ENCODE data around the gene SLC9A9.

The SLC9A9 gene

GRCh38 chr3:143437405-143437804 is 410.9 kb downstream of the SLC9A9 start:
- DNase-seq, result no peak

DNA sequence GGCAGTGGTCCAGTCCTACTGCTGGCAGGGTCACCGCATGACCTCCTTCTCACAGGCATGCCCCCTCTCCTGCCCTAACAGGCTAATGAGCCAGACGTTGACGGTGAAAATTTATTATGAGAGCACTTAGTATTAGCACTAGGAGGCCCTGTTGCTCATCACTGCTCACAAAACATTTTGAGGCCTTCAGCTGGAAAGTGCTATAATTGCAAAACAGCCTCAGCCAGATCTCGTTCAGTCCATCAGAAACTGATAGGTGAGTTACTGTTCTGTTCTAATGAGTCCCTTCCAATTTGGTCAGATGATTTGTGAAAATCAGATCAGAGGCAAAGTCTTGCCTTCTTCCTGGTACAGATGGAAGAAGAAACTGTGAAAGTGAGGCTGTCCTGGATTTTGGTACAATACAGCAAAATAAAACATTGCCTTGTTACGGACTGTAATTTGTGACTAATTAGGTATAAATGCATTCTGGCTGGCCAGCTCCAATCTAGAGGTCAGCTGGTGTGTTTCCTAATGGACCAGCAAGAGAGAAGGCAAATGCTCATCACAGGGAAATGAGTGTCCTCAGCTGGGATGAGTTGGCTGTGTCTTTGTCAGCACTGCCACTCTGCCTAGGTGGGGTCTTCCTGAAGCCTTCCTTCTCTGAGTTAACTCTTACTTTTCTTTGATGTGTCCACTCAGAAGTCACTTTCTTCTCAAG is 411.9 kb downstream of the SLC9A9 start:
- DNase-seq, result no peak

GRCh38 chr3:143433787-143434378 is 414.4 kb downstream of the SLC9A9 start:
- DNase-seq, result no peak

DNA sequence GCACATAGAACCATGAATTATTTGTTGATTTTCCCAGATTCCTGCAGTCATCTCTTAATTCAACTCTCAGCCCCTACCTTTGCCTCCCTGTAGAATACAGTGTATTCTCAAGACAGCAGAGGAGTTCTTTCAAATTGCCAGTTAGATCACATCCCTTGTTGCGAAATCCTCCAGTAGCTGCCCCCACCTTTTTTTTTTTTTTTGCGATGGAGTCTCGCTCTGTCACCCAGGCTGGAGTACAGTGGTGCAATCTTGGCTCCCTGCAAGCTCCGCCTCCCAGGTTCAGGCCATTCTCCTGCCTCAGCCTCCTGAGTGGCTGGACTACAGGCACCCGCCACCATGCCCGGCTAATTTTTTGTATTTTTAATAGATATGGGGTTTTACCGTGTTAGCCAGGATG is 417.0 kb downstream of the SLC9A9 start:
- peak; percentile 79 for DNase-seq

- no peak for DNase-seq
Observed at GRCh38 chr3:143430568-143430967, 417.7 kb downstream of the SLC9A9 start.

DNA sequence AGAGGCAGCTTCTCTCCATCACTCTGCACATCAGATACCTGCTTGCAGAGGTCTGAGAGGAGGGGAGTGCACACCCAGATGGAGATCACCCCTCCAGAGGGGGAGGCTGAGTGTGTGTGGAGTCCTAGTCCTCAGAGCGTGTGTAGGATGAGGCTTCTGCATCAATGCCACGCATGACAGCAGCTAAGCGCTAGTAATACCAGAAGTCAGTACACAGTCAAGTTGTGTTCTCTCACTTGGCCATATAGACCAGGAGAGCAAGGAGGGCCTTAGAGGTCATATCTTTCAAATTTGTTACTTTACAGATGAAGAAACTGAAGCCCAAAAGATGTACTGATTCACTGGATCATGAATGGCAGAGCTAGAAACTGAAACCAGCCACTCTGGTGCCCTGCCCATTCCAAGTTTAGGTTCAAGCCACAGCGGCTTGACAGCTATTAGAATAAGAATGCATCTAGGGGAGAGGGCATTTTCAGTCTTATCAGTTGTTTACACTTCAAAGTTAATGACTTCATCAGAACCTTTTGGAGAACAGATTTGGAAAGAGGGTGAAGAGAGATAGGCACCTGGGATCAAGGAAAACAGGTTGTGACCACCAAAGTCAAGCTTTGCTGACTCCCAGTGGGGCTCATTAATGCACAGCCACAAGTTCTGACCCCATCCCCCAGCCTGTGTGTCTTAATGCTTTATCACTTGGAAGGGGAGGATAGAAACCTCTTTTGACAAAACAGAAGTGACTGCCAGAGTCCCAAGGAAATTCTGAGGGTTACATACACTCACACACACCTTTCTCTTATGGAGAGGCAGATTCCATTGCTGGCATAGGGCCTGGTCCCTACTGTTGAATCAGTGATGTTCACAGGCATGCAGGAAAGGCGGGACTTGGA is 418.4 kb downstream of the SLC9A9 start:
- no peak for DNase-seq

- DNase-seq, result no peak
Observed at GRCh38 chr3:143428294-143428693, 420.0 kb downstream of the SLC9A9 start.

- DNase-seq, result no peak
Observed at GRCh38 chr3:143427631-143428030, 420.6 kb downstream of the SLC9A9 start.

- DNase-seq, result no peak
Observed at GRCh38 chr3:143424874-143425273, 423.4 kb downstream of the SLC9A9 start.

DNA sequence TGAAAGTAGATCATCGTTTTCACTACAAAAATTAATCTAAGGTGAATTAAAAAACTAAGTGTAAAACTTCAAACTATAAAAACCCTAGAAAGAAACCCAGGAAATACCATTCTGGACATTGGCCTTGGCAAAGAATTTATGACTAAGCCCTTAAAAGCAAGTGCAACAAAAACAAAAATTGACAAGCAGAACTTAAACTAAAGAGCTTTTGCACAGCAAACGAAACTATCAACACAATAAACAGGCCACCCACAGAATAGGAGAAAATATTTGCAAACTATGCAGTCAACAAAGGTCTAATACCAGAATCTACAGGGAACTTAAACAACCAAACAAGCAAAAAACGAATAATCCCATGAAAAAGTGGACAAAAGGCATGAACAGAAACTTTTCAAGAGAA is 426.7 kb downstream of the SLC9A9 start:
- no peak for DNase-seq

DNA sequence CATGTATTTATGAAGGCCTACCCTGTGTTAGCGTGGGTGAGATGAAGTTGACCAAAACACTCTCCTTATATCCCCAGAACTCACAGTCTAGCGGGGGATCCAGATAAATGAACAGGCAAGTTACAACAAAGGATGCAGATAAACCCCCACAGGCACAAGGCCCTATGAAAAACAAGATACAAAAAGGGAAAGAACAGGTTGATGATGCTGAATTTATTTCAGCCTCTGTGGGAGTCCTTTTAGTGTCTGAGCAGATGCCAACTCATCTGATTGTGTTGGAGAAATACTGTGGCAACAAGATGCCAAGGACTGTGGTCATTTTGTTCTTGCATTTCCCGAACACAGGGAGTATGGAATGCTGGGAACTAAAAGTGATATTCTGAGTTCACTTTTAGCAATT is 428.7 kb downstream of the SLC9A9 start:
- no peak for DNase-seq

DNA sequence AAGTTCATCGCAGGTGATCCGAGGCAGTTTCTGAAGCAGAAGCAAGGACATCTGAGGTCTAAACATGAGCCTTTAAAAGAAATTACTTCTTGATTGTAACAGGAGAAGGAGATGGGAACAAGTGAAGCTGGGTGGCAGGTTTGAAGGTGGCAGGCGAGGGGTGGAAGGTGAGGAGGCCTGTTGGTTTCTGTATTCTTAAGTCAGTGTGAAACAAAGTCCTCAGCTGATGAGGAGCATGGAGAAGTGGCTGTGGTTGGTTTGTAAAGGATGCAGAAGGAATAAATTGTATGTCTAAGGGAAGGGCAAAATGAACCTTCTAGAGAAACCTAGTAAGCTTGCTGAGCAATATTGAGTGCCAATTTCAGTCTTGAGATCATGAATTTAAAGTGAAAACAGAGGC is 429.9 kb downstream of the SLC9A9 start:
- DNase-seq, result no peak

DNA sequence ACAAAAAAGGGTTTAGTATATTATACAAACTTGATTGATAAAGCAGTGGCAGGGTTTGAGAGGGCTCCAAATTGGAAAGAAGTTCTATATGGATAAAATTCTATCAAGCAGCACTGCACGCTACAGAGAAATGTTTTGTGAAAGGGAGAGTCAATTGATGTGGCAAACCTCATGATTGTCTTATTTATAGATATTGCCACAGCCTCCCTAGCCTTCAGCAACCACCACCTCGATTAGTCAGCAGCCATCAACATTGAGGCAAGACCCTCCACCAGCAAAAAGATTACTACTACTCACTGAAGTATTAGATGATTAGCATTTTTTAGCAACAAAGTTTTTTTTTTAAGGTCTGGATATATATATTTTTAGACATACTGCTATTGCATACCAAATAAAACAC is 432.0 kb downstream of the SLC9A9 start:
- no peak for DNase-seq

DNA sequence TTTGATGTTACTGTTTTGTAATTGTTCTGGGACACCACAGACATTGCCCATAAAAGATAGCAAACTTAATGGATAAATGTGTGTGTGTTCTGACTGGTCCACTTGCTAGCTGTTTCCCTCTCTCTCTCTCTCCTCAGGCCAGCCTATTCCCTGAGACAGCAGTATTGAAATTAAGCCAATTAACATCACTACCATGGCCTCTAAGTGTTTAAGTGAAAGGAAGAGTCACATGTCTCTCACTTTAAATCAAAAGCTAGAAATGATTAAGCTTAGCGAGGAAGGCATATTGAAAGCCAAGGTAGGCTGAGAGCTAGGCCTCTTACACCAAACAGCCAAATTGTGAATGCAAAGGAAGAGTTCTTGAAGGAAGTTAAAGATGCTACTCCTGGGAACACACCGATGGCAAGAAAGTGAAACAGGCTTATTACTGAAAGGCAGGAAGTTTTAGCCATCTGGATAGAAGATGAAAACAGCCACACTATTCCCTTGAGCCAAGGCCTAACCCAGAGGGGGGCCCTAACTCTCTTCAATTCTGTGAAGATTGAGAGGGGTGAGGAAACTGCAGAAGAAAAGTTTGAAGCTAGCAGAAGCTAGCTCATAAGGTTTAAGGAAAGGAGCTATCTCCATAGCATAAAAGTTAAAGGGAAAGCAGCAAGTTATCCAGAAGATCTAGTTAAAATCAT is 433.6 kb downstream of the SLC9A9 start:
- DNase-seq, result no peak

DNA sequence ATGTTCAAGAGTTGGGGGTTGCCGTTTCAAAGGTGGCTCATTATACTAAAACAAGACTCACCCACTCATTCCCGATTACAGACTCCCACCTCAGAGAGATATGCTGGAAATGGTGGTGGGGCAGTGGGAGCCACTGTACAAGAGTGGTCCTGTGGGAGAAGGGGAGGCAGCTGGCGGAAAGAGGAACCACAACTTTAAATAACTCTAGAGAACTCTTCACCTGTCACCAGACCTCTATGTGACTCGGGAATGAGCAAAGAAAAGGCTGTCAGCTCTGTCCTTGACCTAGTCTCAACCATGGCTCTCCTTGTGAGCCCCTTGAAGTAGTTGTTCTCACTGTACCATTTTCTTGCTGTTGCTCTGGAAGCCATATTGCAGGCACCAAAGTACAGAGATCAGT is 434.9 kb downstream of the SLC9A9 start:
- DNase-seq, result no peak

- DNase-seq, result no peak
Observed at GRCh38 chr3:143412084-143412483, 436.2 kb downstream of the SLC9A9 start.

- no peak for DNase-seq
Observed at GRCh38 chr3:143410259-143410658, 438.0 kb downstream of the SLC9A9 start.

GRCh38 chr3:143408771-143409170 is 439.5 kb downstream of the SLC9A9 start:
- DNase-seq, result no peak

DNA sequence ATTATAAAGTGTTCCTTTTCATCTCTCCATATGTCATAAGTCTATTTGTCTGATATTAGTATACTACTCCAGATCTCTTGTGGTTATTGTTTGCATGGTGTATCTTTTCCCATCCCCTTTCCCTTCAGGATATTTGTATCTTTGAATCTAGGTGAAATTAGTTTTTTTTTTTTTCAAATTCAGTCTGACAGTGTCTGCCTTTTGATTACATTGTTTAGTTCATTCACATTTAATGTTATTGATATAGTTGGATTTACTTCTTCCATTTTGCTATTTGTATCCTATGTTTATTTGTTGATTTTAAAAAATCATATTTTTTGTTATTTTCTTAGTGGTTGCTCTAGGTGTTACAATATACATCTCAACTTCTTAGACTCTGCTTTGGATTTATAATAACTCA is 445.7 kb downstream of the SLC9A9 start:
- DNase-seq, result no peak

DNA sequence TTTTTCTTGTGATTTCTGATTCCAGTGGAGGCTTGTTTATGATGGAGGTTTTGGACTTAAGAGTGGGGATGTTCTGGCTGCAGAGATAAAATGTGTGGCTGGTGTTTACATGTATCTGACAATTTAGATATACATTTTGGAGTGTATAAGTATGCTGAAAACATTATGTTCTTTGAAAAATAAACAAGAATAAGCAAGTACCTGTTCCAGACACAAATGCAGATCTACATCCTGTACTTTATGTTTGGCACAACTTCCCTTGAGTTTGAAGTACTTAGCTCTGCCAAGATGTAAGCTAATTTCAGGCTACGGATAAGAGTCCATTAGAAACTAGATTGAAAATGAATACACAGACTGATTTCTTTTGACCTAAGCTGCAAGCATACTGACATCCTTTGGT is 451.5 kb downstream of the SLC9A9 start:
- DNase-seq, result no peak

DNA sequence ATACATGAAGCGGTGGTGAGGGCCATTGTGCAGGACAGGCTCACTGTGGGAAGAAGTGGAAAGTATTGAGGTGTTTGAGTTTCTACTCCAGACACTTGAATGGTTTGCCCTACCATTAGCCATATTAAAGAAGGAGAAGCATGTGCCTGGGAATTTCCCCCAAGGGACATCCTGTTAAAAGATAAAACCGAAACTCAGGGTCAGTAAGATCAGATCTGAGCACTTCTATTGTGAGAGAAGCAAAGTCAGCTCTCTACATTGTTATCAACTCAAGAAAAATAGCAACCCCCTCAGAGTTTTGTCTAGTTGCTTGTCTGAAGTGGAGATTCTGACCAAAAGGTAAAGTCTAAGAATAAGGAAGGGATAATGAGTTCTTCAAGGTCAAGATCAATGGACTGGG is 458.9 kb downstream of the SLC9A9 start:
- DNase-seq, result no peak

DNA sequence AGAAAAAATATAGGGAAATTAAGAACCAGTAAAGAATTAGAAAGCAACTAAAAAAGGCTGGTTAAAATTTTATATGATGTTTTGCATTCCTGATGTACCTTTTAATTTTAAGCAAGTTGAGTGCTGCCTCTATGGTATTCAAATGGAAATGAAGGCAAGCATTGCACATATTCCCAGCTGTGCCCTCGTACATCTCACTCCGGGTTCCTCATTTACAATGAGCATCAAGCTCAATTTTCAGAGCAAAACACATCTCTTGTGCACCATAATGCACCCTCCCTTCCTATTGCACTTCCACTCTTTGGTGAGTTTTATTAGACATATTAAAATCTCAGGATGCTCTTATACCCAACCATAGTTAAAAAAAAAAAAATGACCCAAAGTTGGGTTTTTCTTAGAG is 460.8 kb downstream of the SLC9A9 start:
- no peak for DNase-seq

GRCh38 chr3:143384076-143384475 is 464.2 kb downstream of the SLC9A9 start:
- no peak for DNase-seq
